ENCODE results near the gene HOXB3. TPM values are rescaled to one million over a fixed set of nuclear protein-coding genes. Genes with fewer than 3 reads are reported as not detected.

HOXB3 gene
- total RNA-seq, 3 donors from 2014 or later: 13.8 to 36.7 (median 14.4) TPM

- H3K4me3 ChIP-seq: no peak overlapping the region
- H3K27me3 ChIP-seq: peaks cover 13 to 100% of the 10 kb centered on the region in 2 donors
- H3K9me3 ChIP-seq: no peaks in the 10 kb centered on the region
- no peak for DNase-seq (ENCODE audit: low spot score in 2 of 2)
- TF ChIP-seq POLR2A (IDR thresholded peaks at IDR 0.05): no peak
- no peak for TF ChIP-seq POLR2AphosphoS5 (IDR thresholded peaks at IDR 0.05)
- no peak for TF ChIP-seq CTCF (IDR thresholded peaks at IDR 0.05)
- H3K27ac ChIP-seq: no peak overlapping the region
- intact Hi-C loops (cut with DNase I; ENCODE audit: low total_unique reads): no loop called here
- no peaks in the 10 kb centered on the region for H3K36me3 ChIP-seq
- H3K4me1 ChIP-seq: peaks cover 2 to 4% of the 10 kb centered on the region in 2 donors
These were observed 29.9 kb upstream of the HOXB3 start for GRCh38 chr17:48619826-48620449.

GRCh38 chr17:48618256-48618896, 28.3 kb upstream of the HOXB3 start:
- no peaks in the 10 kb centered on the region for H3K4me1 ChIP-seq
- no peak overlapping the region for H3K27ac ChIP-seq
- no peaks in the 10 kb centered on the region for H3K9me3 ChIP-seq
- H3K27me3 ChIP-seq: peaks cover 17 to 100% of the 10 kb centered on the region in 2 donors
- H3K36me3 ChIP-seq: no peaks in the 10 kb centered on the region
- intact Hi-C loops (cut with DNase I; ENCODE audit: low total_unique reads): no loop called here
- DNase-seq (ENCODE audit: low spot score in 2 of 2): peak; percentile 84 to 94
- no peak overlapping the region for H3K4me3 ChIP-seq
- TF ChIP-seq POLR2A (IDR thresholded peaks at IDR 0.05) (no peak), POLR2AphosphoS5 (IDR thresholded peaks at IDR 0.05) (no peak), CTCF (IDR thresholded peaks at IDR 0.05) (peak; percentile 80 to 98 (median 97))

GRCh38 chr17:48617471-48618255, 27.6 kb upstream of the HOXB3 start:
- peak overlapping the region in 1 of 3 donors; percentile 23 for H3K4me3 ChIP-seq
- TF ChIP-seq POLR2AphosphoS5 (IDR thresholded peaks at IDR 0.05) (no peak), CTCF (IDR thresholded peaks at IDR 0.05) (no peak), POLR2A (IDR thresholded peaks at IDR 0.05) (no peak)
- intact Hi-C loops (cut with DNase I; ENCODE audit: low total_unique reads): no loop called here
- no peaks in the 10 kb centered on the region for H3K4me1 ChIP-seq
- no peaks in the 10 kb centered on the region for H3K36me3 ChIP-seq
- peaks cover 17 to 100% of the 10 kb centered on the region in 2 donors for H3K27me3 ChIP-seq
- H3K9me3 ChIP-seq: no peaks in the 10 kb centered on the region
- H3K27ac ChIP-seq: no peak overlapping the region
- DNase-seq (ENCODE audit: low spot score in 2 of 2): no peak

GRCh38 chr17:48616717-48617470, 26.9 kb upstream of the HOXB3 start:
- H3K27ac ChIP-seq: no peak overlapping the region
- H3K36me3 ChIP-seq: no peaks in the 10 kb centered on the region
- DNase-seq (ENCODE audit: low spot score in 2 of 2): no peak
- TF ChIP-seq POLR2A (IDR thresholded peaks at IDR 0.05) (no peak), CTCF (IDR thresholded peaks at IDR 0.05) (no peak), POLR2AphosphoS5 (IDR thresholded peaks at IDR 0.05) (no peak)
- H3K4me1 ChIP-seq: no peaks in the 10 kb centered on the region
- H3K4me3 ChIP-seq: no peak overlapping the region
- H3K9me3 ChIP-seq: no peaks in the 10 kb centered on the region
- H3K27me3 ChIP-seq: peaks cover 23 to 100% of the 10 kb centered on the region in 2 donors
- intact Hi-C loops (cut with DNase I; ENCODE audit: low total_unique reads): no loop called here
